ENCODE results near the gene ALKBH3.

Gene ALKBH3

GRCh38 chr11:43954241-43954640, 73.6 kb downstream of the ALKBH3 start:
- Histone ChIP-seq H2BK12ac (ENCODE audit: low read length) (no peak overlapping the region), H4K8ac (ENCODE audit: low read depth, low read length) (no peak overlapping the region), H2AFZ (ENCODE audit: insufficient read depth, low read length, poor library complexity) (no peak overlapping the region), H2BK5ac (ENCODE audit: low read depth, low read length, poor library complexity) (no peak overlapping the region), H4K12ac (ENCODE audit: low read depth, low read length) (no peak overlapping the region), H4K91ac (ENCODE audit: low read depth, low read length) (no peak overlapping the region), H3K23ac (ENCODE audit: low read length) (no peak overlapping the region), H3K27ac (ENCODE audit: low read depth, low read length) (no peak overlapping the region), H3K4me2 (ENCODE audit: low read length) (no peak overlapping the region), H3K79me2 (ENCODE audit: control insufficient read depth, insufficient read depth, low read length, poor library complexity) (no peaks in the 10 kb centered on the region), H2BK120ac (ENCODE audit: insufficient read depth, low read length, poor library complexity) (no peak overlapping the region), H3K9ac (ENCODE audit: low read length) (no peak overlapping the region), H3K4ac (ENCODE audit: low read depth, low read length) (no peak overlapping the region), H3K4me1 (ENCODE audit: control insufficient read depth in 1 of 2, insufficient read depth in 2 of 2, low read length in 2 of 2) (peaks cover 4 to 13% of the 10 kb centered on the region in 2 experiments), H3K79me1 (ENCODE audit: low read length) (no peaks in the 10 kb centered on the region), H3K14ac (ENCODE audit: low read length) (no peak overlapping the region), H3K4me3 (ENCODE audit: low read depth, low read length) (no peak overlapping the region), H3K27me3 (ENCODE audit: insufficient read depth, low read length) (no peaks in the 10 kb centered on the region), H2AK5ac (ENCODE audit: low read length) (no peak overlapping the region), H3K18ac (ENCODE audit: low read length) (no peak overlapping the region), H3K9me3 (ENCODE audit: insufficient read depth, low read depth, low read length) (no peaks in the 10 kb centered on the region), H3K36me3 (ENCODE audit: control insufficient read depth in 1 of 2, insufficient read depth in 2 of 2, low read length in 2 of 2) (no peaks in the 10 kb centered on the region)
- DNase-seq: no peak
- WGBS (ENCODE audit: extremely low coverage, insufficient coverage, insufficient read length): no CpG with 5 or more reads among the region's 7 CpGs

- no peak overlapping the region for H2BK120ac ChIP-seq (ENCODE audit: insufficient read depth, low read length, poor library complexity)
- H3K27me3 ChIP-seq (ENCODE audit: insufficient read depth, low read length): no peaks in the 10 kb centered on the region
- H3K27ac ChIP-seq (ENCODE audit: low read depth, low read length): no peak overlapping the region
- H3K4me3 ChIP-seq (ENCODE audit: low read depth, low read length): no peak overlapping the region
- no CpG with 5 or more reads among the region's 5 CpGs for WGBS (ENCODE audit: extremely low coverage, insufficient coverage, insufficient read length)
- H3K23ac ChIP-seq (ENCODE audit: low read length): no peak overlapping the region
- no peaks in the 10 kb centered on the region for H3K36me3 ChIP-seq (ENCODE audit: control insufficient read depth in 1 of 2, insufficient read depth in 2 of 2, low read length in 2 of 2)
- H3K79me2 ChIP-seq (ENCODE audit: control insufficient read depth, insufficient read depth, low read length, poor library complexity): no peaks in the 10 kb centered on the region
- H2BK5ac ChIP-seq (ENCODE audit: low read depth, low read length, poor library complexity): no peak overlapping the region
- H3K4me2 ChIP-seq (ENCODE audit: low read length): no peak overlapping the region
- no peak overlapping the region for H4K12ac ChIP-seq (ENCODE audit: low read depth, low read length)
- no peaks in the 10 kb centered on the region for H3K9me3 ChIP-seq (ENCODE audit: insufficient read depth, low read depth, low read length)
- no peak overlapping the region for H3K18ac ChIP-seq (ENCODE audit: low read length)
- DNase-seq: no peak
- H2AFZ ChIP-seq (ENCODE audit: insufficient read depth, low read length, poor library complexity): no peak overlapping the region
- no peak overlapping the region for H3K4ac ChIP-seq (ENCODE audit: low read depth, low read length)
- no peak overlapping the region for H3K9ac ChIP-seq (ENCODE audit: low read length)
- no peaks in the 10 kb centered on the region for H3K79me1 ChIP-seq (ENCODE audit: low read length)
- no peak overlapping the region for H2AK5ac ChIP-seq (ENCODE audit: low read length)
- H4K91ac ChIP-seq (ENCODE audit: low read depth, low read length): no peak overlapping the region
- no peak overlapping the region for H4K8ac ChIP-seq (ENCODE audit: low read depth, low read length)
- H2BK12ac ChIP-seq (ENCODE audit: low read length): no peak overlapping the region
- no peak overlapping the region for H3K14ac ChIP-seq (ENCODE audit: low read length)
- peaks cover 4 to 17% of the 10 kb centered on the region in 2 experiments for H3K4me1 ChIP-seq (ENCODE audit: control insufficient read depth in 1 of 2, insufficient read depth in 2 of 2, low read length in 2 of 2)
Measured at GRCh38 chr11:43955381-43956118, 74.9 kb downstream of the ALKBH3 start.

- Histone ChIP-seq H3K18ac (ENCODE audit: low read length) (no peak overlapping the region), H2AFZ (ENCODE audit: insufficient read depth, low read length, poor library complexity) (no peak overlapping the region), H3K9me3 (ENCODE audit: insufficient read depth, low read depth, low read length) (no peaks in the 10 kb centered on the region), H3K4me1 (ENCODE audit: control insufficient read depth in 1 of 2, insufficient read depth in 2 of 2, low read length in 2 of 2) (peaks cover 4 to 13% of the 10 kb centered on the region in 2 experiments), H2BK120ac (ENCODE audit: insufficient read depth, low read length, poor library complexity) (no peak overlapping the region), H2AK5ac (ENCODE audit: low read length) (no peak overlapping the region), H2BK12ac (ENCODE audit: low read length) (no peak overlapping the region), H3K14ac (ENCODE audit: low read length) (no peak overlapping the region), H3K9ac (ENCODE audit: low read length) (no peak overlapping the region), H3K36me3 (ENCODE audit: control insufficient read depth in 1 of 2, insufficient read depth in 2 of 2, low read length in 2 of 2) (no peaks in the 10 kb centered on the region), H3K4me3 (ENCODE audit: low read depth, low read length) (no peak overlapping the region), H2BK5ac (ENCODE audit: low read depth, low read length, poor library complexity) (no peak overlapping the region), H3K27ac (ENCODE audit: low read depth, low read length) (no peak overlapping the region), H4K8ac (ENCODE audit: low read depth, low read length) (no peak overlapping the region), H3K27me3 (ENCODE audit: insufficient read depth, low read length) (no peaks in the 10 kb centered on the region), H3K79me2 (ENCODE audit: control insufficient read depth, insufficient read depth, low read length, poor library complexity) (no peaks in the 10 kb centered on the region), H3K4me2 (ENCODE audit: low read length) (no peak overlapping the region), H3K79me1 (ENCODE audit: low read length) (no peaks in the 10 kb centered on the region), H3K4ac (ENCODE audit: low read depth, low read length) (no peak overlapping the region), H3K23ac (ENCODE audit: low read length) (no peak overlapping the region), H4K12ac (ENCODE audit: low read depth, low read length) (no peak overlapping the region), H4K91ac (ENCODE audit: low read depth, low read length) (no peak overlapping the region)
- WGBS (ENCODE audit: extremely low coverage, insufficient coverage, insufficient read length): no CpG with 5 or more reads among the region's 4 CpGs
- DNase-seq: no peak
Measured at GRCh38 chr11:43957571-43957970, 76.9 kb downstream of the ALKBH3 start.

GRCh38 chr11:43959321-43959995, 78.8 kb downstream of the ALKBH3 start:
- H3K27ac ChIP-seq (ENCODE audit: low read depth, low read length): no peak overlapping the region
- H3K4ac ChIP-seq (ENCODE audit: low read depth, low read length): no peak overlapping the region
- no peak overlapping the region for H4K12ac ChIP-seq (ENCODE audit: low read depth, low read length)
- H3K4me2 ChIP-seq (ENCODE audit: low read length): no peak overlapping the region
- no peak overlapping the region for H2BK12ac ChIP-seq (ENCODE audit: low read length)
- no peak overlapping the region for H2BK120ac ChIP-seq (ENCODE audit: insufficient read depth, low read length, poor library complexity)
- no peak overlapping the region for H3K4me3 ChIP-seq (ENCODE audit: low read depth, low read length)
- no peaks in the 10 kb centered on the region for H3K9me3 ChIP-seq (ENCODE audit: insufficient read depth, low read depth, low read length)
- H3K9ac ChIP-seq (ENCODE audit: low read length): no peak overlapping the region
- no peak for DNase-seq
- no peak overlapping the region for H3K23ac ChIP-seq (ENCODE audit: low read length)
- H3K18ac ChIP-seq (ENCODE audit: low read length): no peak overlapping the region
- no peak overlapping the region for H4K8ac ChIP-seq (ENCODE audit: low read depth, low read length)
- peaks cover 4 to 11% of the 10 kb centered on the region in 2 experiments for H3K4me1 ChIP-seq (ENCODE audit: control insufficient read depth in 1 of 2, insufficient read depth in 2 of 2, low read length in 2 of 2)
- H4K91ac ChIP-seq (ENCODE audit: low read depth, low read length): no peak overlapping the region
- no peak overlapping the region for H2AK5ac ChIP-seq (ENCODE audit: low read length)
- no peak overlapping the region for H3K14ac ChIP-seq (ENCODE audit: low read length)
- WGBS (ENCODE audit: extremely low coverage, insufficient coverage, insufficient read length): no CpG with 5 or more reads among the region's 6 CpGs
- H2BK5ac ChIP-seq (ENCODE audit: low read depth, low read length, poor library complexity): no peak overlapping the region
- H3K79me2 ChIP-seq (ENCODE audit: control insufficient read depth, insufficient read depth, low read length, poor library complexity): no peaks in the 10 kb centered on the region
- H3K79me1 ChIP-seq (ENCODE audit: low read length): no peaks in the 10 kb centered on the region
- H3K27me3 ChIP-seq (ENCODE audit: insufficient read depth, low read length): no peaks in the 10 kb centered on the region
- H2AFZ ChIP-seq (ENCODE audit: insufficient read depth, low read length, poor library complexity): no peak overlapping the region
- no peaks in the 10 kb centered on the region for H3K36me3 ChIP-seq (ENCODE audit: control insufficient read depth in 1 of 2, insufficient read depth in 2 of 2, low read length in 2 of 2)

All from trophoblast cell (in vitro differentiated cells and primary cell).